Heart left ventricle (tissue), 16 donors: ENCODE measurements around the gene CEP19. TPM values are rescaled to one million over a fixed set of nuclear protein-coding genes. Genes with fewer than 3 reads are reported as not detected.
A peak's percentile ranks its signal among the peaks of the same experiment; 100 is the strongest.

Source experiments
- ATAC-seq, 4 donors: fragments of 200-7000 bp; cut with Tn5 transposase; one replicate each; pipeline ENCODE4 v1.9.1; 2020 to 2022; ENCODE audit warnings: moderate library complexity in 4 of 4, mild to moderate bottlenecking in 3 of 4, moderate number of reproducible peaks in 1 of 4
- DNase-seq, 5 donors: peaks; one replicate each; pipeline ENCODE4 v3.0.0-alpha.2; 2020
- H3K27ac ChIP-seq, 12 donors: fragments of 200-600 bp; sonication (generic) in 4 of 12; one replicate each; pipeline versions ENCODE4 v1.5.0 to v1.8.0; 2016 to 2022; ENCODE audit warnings: mild to moderate bottlenecking in 2 of 12
- H3K27me3 ChIP-seq, 9 donors: fragments of 200-600 bp; sonication (generic) in 2 of 9; one replicate each; pipeline versions ENCODE4 v1.5.1 to v1.8.0; 2016 to 2022; ENCODE audit warnings: mild to moderate bottlenecking in 3 of 9
- H3K36me3 ChIP-seq, 9 donors: fragments of 200-600 bp; sonication (generic) in 2 of 9; one replicate each; pipeline versions ENCODE4 v1.5.0 to v1.8.0; 2018 to 2022; ENCODE audit warnings: mild to moderate bottlenecking in 2 of 9
- H3K4me1 ChIP-seq, 12 donors: fragments of 200-600 bp; sonication (generic) in 4 of 12; one replicate each; pipeline versions ENCODE4 v1.5.0 to v1.8.0; 2016 to 2022; ENCODE audit warnings: mild to moderate bottlenecking in 3 of 12
- H3K4me3 ChIP-seq, 12 donors: fragments of 200-600 bp; sonication (generic) in 4 of 12; one replicate each; pipeline versions ENCODE4 v1.5.0 to v1.8.0; 2017 to 2022; ENCODE audit warnings: mild to moderate bottlenecking in 9 of 12, moderate library complexity in 4 of 12
- H3K9me3 ChIP-seq, 12 donors: fragments of 200-600 bp; sonication (generic) in 4 of 12; one replicate each; pipeline versions ENCODE4 v1.5.0 to v1.8.0; 2016 to 2022; ENCODE audit warnings: mild to moderate bottlenecking in 1 of 12
- POLR2A ChIP-seq, 2 donors: fragments of 450-650 bp; IDR thresholded peaks; one replicate each; pipeline ENCODE4 v1.6.1; 2017; ENCODE audit warnings: antibody characterized with exemption in 2 of 2, mild to moderate bottlenecking in 2 of 2, moderate library complexity in 2 of 2
- WGBS, 4 donors: extraction: QIAGEN DNeasy Blood & Tissue Kit in 2 of 4; methylation state at CpG; one replicate each; pipeline versions ENCODE4 v1.1.5 to v1.1.7; 2013 to 2018; 5-methylcytosine and 5-hydroxymethylcytosine counted together
- intact Hi-C, 10 donors: fragments of 100-400 bp; cut with DNase I; formaldehyde crosslinking; loops; one replicate each; pipeline versions ENCODE4 v1.11.1 to v1.14.2; 2022
- long read RNA-seq, 3 donors: library from polyadenylated mRNA; unstranded; transcript quantifications; one replicate each; pipeline ENCODE4 v2.0.0, GENCODE V29; 2020 to 2021
- polyA plus RNA-seq, 2 donors: library from polyadenylated mRNA; stranded (reverse); fragments of 200-250 nt; gene quantifications; one replicate each; pipeline ENCODE4 v1.2.3, GENCODE V29; 2013
- total RNA-seq, 9 donors: library from RNA; depleted of rRNA in 2 of 9; stranded (reverse); fragments of >200 nt in 2 of 9; fragmentation: NEBNext Ultra II Directional in 3 of 9; extraction: Animal tissue kit (Norgen Biotek cat#: 25700) in 3 of 9; gene quantifications; one replicate each; pipeline versions ENCODE4 v1.1.0 to v1.2.4, GENCODE V29; 2016 to 2023
- TF ChIP-seq, protein P1 (sequence below), 12 donors: fragments of 200-600 bp; sonication (generic) in 4 of 12; IDR thresholded peaks; one replicate each; pipeline versions ENCODE4 v1.5.0 to v1.8.0; 2018 to 2022; ENCODE audit warnings: antibody characterized with exemption in 12 of 12, mild to moderate bottlenecking in 5 of 12
- donor health status: ischemic (EF 13 %, LVEDD 7.1; RV severe dilation, severe dysfunction).
- donor health status: healthy with polysubstance abuse.
- donor health status: DM: no; HTN: yes; CAD: no.
- donor health status: DM: no; HTN: no; CAD: no.
- donor health status: ischemic (EF 25% LVEDD 6.9; RV normal size, moderate dysfunction).
- donor health status: ischemic (EF 25% LVEDD 5.7; RV mildly dilated, moderate dysfunction).
- donor health status: healthy.
- donor health status: DM: yes; HTN: yes; CAD: no.
- donor health status: ischemic (EF 35%, LVEDD 5.7; RV mildly dilated, moderate dysfunction).
- donor health status: nonischemic (EF 11% LVEDD 7.7; RV severe dilation, severe dysfunction).
- donor health status: DM: yes; HTN: yes; CAD: no.
- donor health status: PGD.
- donor health status: ischemic (EF 29% LVEDD 5.4; RV normal size, mild dysfunction).
- donor health status: nonischemic (EF 23%, LVEDD 6.1; RV moderate dilation, normal function).

CEP19 gene, protein sequence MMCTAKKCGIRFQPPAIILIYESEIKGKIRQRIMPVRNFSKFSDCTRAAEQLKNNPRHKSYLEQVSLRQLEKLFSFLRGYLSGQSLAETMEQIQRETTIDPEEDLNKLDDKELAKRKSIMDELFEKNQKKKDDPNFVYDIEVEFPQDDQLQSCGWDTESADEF
- total RNA-seq (1 to 10 TPM in 7 of 9 donors, under 1 TPM in 2; 0.81 to 2.8 (median 1.4) TPM), polyA plus RNA-seq (1 to 10 TPM in 1 of 2 donors, under 1 TPM in 1; 0.57 to 1.0 TPM)
- long read RNA-seq, donor 1, partial matches to known transcripts: 0 of 4 reads
- long read RNA-seq, donor 1, other reads (novel, unspliced or antisense): 2 of 4 reads
- long read RNA-seq, donor 2, transcript CEP19-202 (3 exons, 2,201 nt): major isoform, 7 of 9 reads
- long read RNA-seq, donor 2, partial matches to known transcripts: 0 of 9 reads
- long read RNA-seq, donor 2, other reads (novel, unspliced or antisense): 2 of 9 reads
- long read RNA-seq, donor 3, partial matches to known transcripts: 0 of 5 reads
- long read RNA-seq, donor 3, other reads (novel, unspliced or antisense): 1 of 5 reads

DNA sequence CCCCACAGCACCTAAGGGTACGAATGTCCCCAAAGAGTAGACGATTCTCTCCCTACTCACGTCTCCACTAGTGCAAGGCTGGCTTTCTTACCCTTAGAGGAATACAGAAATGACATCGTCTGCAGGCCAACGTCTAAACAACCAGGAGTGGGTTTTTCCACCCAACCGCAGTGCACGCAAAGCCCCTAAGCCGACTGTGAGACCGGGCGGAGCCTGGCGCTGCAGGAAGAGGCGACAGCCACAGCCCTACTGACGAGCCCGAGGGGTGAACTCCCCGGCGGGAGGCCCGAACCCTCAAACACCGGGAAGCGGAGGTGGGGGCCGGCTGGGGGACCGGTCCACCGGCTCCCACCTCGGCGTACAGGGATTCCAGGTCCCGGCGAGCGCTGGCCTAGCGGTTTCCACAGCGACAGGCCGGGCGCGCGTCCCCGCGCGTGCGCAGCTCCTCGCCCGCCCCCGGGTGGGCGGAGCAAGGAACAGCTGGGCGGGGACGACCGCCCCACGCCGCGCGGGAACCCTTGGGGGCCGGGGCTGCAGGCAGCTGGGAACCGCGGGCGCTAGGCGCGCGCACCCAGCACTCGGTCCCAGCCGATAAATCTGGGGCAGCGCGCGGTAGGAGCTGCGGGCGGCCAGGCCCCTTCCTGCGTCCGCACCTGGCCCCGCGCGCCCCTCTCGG is at the start of gene CEP19, which contains the start of gene PIGX:
Gene CEP19 (minus strand): TSS at position 413 of the 676 bp plus-strand sequence. CDS start 3,593 bp downstream, outside the sequence.
Gene PIGX (plus strand): TSS at position 540 of the 676 bp plus-strand sequence.
- 0 to 1% (median 0%) methylated on average over 20 to 68 of the region's 68 CpGs for WGBS, 4 donors
- Histone ChIP-seq H3K27me3 (no peaks in the 10 kb centered on the region), H3K27ac (peak within 1 kb of the TSS; percentile 69 to 95 (median 90)), H3K36me3 (no peaks in the 10 kb centered on the region), H3K4me1 (peaks cover 0 to 23% (median 13%) of the 10 kb centered on the region in 12 donors), H3K9me3 (no peaks in the 10 kb centered on the region), H3K4me3 (peak within 1 kb of the TSS; percentile 57 to 98 (median 90))
- intact Hi-C loops: loop anchor here in 3 of 10 donors (2.0 kb wide), 2 partner anchors 25 to 27 kb away; partner anchors contain the start of gene PAK2 (in 2 of the 3)
- TF ChIP-seq, protein P1, sequence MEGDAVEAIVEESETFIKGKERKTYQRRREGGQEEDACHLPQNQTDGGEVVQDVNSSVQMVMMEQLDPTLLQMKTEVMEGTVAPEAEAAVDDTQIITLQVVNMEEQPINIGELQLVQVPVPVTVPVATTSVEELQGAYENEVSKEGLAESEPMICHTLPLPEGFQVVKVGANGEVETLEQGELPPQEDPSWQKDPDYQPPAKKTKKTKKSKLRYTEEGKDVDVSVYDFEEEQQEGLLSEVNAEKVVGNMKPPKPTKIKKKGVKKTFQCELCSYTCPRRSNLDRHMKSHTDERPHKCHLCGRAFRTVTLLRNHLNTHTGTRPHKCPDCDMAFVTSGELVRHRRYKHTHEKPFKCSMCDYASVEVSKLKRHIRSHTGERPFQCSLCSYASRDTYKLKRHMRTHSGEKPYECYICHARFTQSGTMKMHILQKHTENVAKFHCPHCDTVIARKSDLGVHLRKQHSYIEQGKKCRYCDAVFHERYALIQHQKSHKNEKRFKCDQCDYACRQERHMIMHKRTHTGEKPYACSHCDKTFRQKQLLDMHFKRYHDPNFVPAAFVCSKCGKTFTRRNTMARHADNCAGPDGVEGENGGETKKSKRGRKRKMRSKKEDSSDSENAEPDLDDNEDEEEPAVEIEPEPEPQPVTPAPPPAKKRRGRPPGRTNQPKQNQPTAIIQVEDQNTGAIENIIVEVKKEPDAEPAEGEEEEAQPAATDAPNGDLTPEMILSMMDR (IDR thresholded peaks at IDR 0.05): peak in 4 of 12 donors; percentile 6 to 26 (median 23)
- peak in 1 of 2 donors; percentile 88 for TF ChIP-seq POLR2A (IDR thresholded peaks at IDR 0.05)
- ATAC-seq: peak; percentile 95 to 98 (median 98)
- peak; percentile 87 to 94 (median 88) for DNase-seq

DNA sequence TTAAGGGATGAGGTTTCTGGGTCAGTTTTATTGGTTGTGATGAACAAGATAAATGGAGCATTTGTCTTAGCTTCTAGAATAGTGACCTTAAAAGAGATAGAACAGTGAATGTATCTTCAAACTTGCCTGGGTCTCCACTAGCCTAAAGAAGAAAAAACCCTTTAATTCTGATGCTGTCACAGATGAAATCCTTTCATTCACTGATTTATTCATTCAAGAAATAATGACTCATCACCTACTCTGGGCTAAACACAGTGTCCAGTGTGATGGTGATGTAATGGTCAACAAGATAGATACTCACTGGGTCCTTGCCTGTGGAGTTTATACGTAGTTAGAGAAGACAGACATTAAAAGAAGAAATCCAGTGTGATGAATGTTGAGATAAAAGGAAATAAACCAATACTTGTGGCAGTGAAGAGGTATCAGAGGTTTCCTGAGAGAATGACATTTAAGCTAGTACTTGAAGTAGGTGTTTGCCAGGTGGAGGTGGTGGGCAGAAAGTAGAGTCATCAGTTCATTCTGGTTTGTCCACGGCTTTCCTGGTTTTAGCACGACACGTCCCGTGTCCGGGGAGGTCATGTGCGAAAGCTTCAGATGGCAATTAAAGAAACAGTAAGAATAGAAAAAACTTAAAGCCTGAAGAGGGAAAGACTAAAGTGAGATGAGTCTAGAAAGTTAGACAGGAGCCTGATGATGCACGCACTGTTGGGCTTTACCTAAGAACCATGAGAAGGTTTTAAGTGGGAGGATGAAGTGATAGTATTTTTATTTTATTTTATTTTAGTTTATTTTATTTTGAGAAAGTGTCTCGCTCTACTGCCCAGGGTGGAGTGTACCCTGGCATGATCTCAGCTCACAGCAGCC is 46.1 kb upstream of the CEP19 start:
- H3K4me1 ChIP-seq: peaks cover 0 to 28% (median 5%) of the 10 kb centered on the region in 12 donors
- H3K27ac ChIP-seq: no peak overlapping the region
- intact Hi-C loops: no loop called here
- ATAC-seq: peak in 2 of 4 donors; percentile 34 to 78
- peaks cover 0 to 15% (median 0%) of the 10 kb centered on the region in 9 donors for H3K36me3 ChIP-seq
- WGBS, 4 donors: 85 to 92% (median 87%) methylated on average over 9 of the region's 9 CpGs
- H3K4me3 ChIP-seq: no peak overlapping the region
- peaks cover 0 to 20% (median 3%) of the 10 kb centered on the region in 12 donors for H3K9me3 ChIP-seq
- no peak for DNase-seq
- TF ChIP-seq, protein P1 (IDR thresholded peaks at IDR 0.05): no peak
- TF ChIP-seq POLR2A (IDR thresholded peaks at IDR 0.05): no peak
- no peaks in the 10 kb centered on the region for H3K27me3 ChIP-seq

DNA sequence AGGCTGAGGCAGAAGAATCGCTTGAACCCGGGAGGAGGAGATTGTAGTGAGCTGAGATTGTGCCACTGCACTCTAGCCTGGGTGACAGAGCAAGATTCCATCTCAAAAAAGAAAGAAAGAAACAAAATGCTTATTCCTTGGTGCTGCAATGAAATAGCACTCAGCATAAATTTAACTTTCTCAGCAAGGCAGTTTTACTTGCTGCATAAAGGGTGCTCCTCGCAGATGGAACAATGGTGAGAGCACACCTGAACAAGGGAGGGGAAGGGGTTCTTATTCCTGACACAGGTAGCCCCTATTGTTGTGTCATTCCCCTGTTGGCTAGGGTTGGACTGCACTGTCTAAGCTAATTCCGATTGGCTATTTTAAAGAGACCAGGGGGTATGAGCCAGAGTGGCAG is 44.7 kb upstream of the CEP19 start:
- H3K27ac ChIP-seq: no peak overlapping the region
- WGBS, 4 donors: 74 to 97% (median 80%) methylated on average over 4 of the region's 4 CpGs
- DNase-seq: no peak

More for the DNA sequence above, 44.7 kb upstream of the CEP19 start:
- intact Hi-C loops: no loop called here
- Histone ChIP-seq H3K36me3 (peaks cover 0 to 23% (median 0%) of the 10 kb centered on the region in 9 donors), H3K4me1 (peaks cover 0 to 28% (median 5%) of the 10 kb centered on the region in 12 donors), H3K4me3 (no peak overlapping the region), H3K9me3 (peaks cover 0 to 20% (median 3%) of the 10 kb centered on the region in 12 donors), H3K27me3 (no peaks in the 10 kb centered on the region)
- TF ChIP-seq, protein P1 (IDR thresholded peaks at IDR 0.05): no peak
- TF ChIP-seq POLR2A (IDR thresholded peaks at IDR 0.05): no peak
- ATAC-seq: no peak
